ENCODE measurements around the gene KCNC2.

DNA sequence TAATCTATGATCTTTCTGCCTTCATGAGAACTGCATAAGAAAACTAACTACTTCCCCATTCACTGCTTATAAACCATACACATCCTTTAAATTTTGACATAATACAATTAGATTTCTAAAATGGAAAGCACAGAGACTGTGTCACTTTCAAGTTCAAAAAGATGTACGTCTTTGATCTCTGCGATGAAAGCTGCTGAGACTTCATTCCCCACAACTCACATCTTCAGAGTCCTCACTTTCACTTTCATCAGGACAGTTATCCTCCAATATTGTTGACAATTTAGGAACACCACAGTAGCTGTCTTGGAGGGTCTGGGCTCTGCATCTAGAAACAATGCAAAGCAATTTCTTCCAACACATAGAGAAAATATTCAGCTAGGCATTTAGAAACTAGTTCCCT is 47.9 kb upstream of the KCNC2 start:
- TF ChIP-seq YY1 (IDR thresholded peaks at IDR 0.05; ENCODE audit: insufficient read depth, insufficient read length): no peak
- no peak for TF ChIP-seq ZNF274 (IDR thresholded peaks at IDR 0.05; ENCODE audit: low read depth, low read length)
